ENCODE results near the gene ARFGAP1.

- TF ChIP-seq, protein P1, sequence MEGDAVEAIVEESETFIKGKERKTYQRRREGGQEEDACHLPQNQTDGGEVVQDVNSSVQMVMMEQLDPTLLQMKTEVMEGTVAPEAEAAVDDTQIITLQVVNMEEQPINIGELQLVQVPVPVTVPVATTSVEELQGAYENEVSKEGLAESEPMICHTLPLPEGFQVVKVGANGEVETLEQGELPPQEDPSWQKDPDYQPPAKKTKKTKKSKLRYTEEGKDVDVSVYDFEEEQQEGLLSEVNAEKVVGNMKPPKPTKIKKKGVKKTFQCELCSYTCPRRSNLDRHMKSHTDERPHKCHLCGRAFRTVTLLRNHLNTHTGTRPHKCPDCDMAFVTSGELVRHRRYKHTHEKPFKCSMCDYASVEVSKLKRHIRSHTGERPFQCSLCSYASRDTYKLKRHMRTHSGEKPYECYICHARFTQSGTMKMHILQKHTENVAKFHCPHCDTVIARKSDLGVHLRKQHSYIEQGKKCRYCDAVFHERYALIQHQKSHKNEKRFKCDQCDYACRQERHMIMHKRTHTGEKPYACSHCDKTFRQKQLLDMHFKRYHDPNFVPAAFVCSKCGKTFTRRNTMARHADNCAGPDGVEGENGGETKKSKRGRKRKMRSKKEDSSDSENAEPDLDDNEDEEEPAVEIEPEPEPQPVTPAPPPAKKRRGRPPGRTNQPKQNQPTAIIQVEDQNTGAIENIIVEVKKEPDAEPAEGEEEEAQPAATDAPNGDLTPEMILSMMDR (IDR thresholded peaks at IDR 0.05): no peak
- TF ChIP-seq POLR2AphosphoS5 (IDR thresholded peaks at IDR 0.05; ENCODE audit: insufficient read depth in 1 of 2, low read depth in 1 of 2): no peak
Observed at GRCh38 chr20:63289311-63290135, 16.9 kb downstream of the ARFGAP1 start.

All from vagina (tissue), 2 donors.